GM12878 (cell line): ENCODE data around the gene FAN1. TPM values are rescaled to one million over a fixed set of nuclear protein-coding genes. Genes with fewer than 3 reads are reported as not detected.
A peak's percentile ranks its signal among the peaks of the same experiment; 100 is the strongest.

Source experiments
- ATAC-seq: fragments of 200-7000 bp; cut with Tn5 transposase; 3 replicates; pipeline ENCODE4 v1.9.1; 2020; ENCODE audit warnings: mild to moderate bottlenecking, moderate library complexity
- BruUV-seq: library from RNA; stranded (reverse); fragments of 400-500 nt; replicated peaks from 2 replicates; lab custom pipeline; 2021; lab: Mats Ljungman, UMichigan
- CTCF ChIA-PET: fragments of 300-600 bp; sonication (Branson Sonifier 250); formaldehyde crosslinking; extraction: SDS; loops from one replicate; lab custom pipeline; 2021; ENCODE audit warnings: inconsistent platforms; lab: Yijun Ruan, JAX
- POLR2A ChIA-PET: fragments of 350-600 bp; formaldehyde crosslinking; extraction: SDS; loops from one replicate; lab custom pipeline; 2021; ENCODE audit warnings: inconsistent platforms; lab: Charles Lee
- RAD21 ChIA-PET: fragments of 300-600 bp; sonication (Branson Sonifier 250); formaldehyde crosslinking; loops from one replicate; lab custom pipeline; 2023; ENCODE audit warnings: antibody characterized with exemption; ENCODE audit not compliant: unreplicated experiment; lab: Charles Lee
- SMC1A ChIA-PET: fragments of 300-600 bp; sonication (Branson Sonifier 250); formaldehyde crosslinking; loops from one replicate; lab custom pipeline; 2023; ENCODE audit not compliant: unreplicated experiment, uncharacterized antibody; lab: Charles Lee
- DNase-seq: peaks from one replicate; pipeline ENCODE4 v3.0.0-alpha.2; 2011; ENCODE audit warnings: low read depth, low spot score
- FAIRE-seq: peaks from 3 replicates; lab custom pipeline; 2011; peaks lifted over from hg19 to GRCh38; lab: Jason Lieb, UNC
- H2AFZ ChIP-seq: 2 replicates; pipeline ENCODE4 v1.6.0; 2011; ENCODE audit warnings: low read depth, low read length, control low read depth; ENCODE audit not compliant: control insufficient read depth
- H3K27ac ChIP-seq: 2 replicates; pipeline ENCODE4 v1.5.1; 2011; ENCODE audit warnings: control low read depth; ENCODE audit not compliant: control insufficient read depth, insufficient read depth
- H3K27me3 ChIP-seq, 2 experiments: replicated peaks in 1 of 2; 2 replicates each; pipeline versions ENCODE4 v1.6.0 to v1.6.1; 2011; ENCODE audit warnings: low read length in 1 of 2; ENCODE audit not compliant: control insufficient read depth in 2 of 2, insufficient read depth in 2 of 2
- H3K36me3 ChIP-seq, 2 experiments: 2 replicates each; pipeline ENCODE4 v1.5.1; 2011; ENCODE audit warnings: low read length in 1 of 2; ENCODE audit not compliant: control insufficient read depth in 2 of 2, insufficient read depth in 2 of 2
- H3K4me1 ChIP-seq: 2 replicates; pipeline ENCODE4 v1.6.1; 2011; ENCODE audit warnings: mild to moderate bottlenecking, low read length, moderate library complexity, mixed read lengths; ENCODE audit not compliant: control insufficient read depth, insufficient read depth
- H3K4me2 ChIP-seq: 2 replicates; pipeline ENCODE4 v1.6.0; 2011; ENCODE audit warnings: control low read depth; ENCODE audit not compliant: control insufficient read depth, insufficient read depth
- H3K4me3 ChIP-seq: fragments of 200-600 bp; sonication (generic); 2 replicates; pipeline ENCODE4 v1.5.1; 2016
- H3K79me2 ChIP-seq: 2 replicates; pipeline ENCODE4 v1.6.0; 2011; ENCODE audit warnings: low read length; ENCODE audit not compliant: control insufficient read depth, insufficient read depth
- H3K9ac ChIP-seq: 2 replicates; pipeline ENCODE4 v1.8.0; 2011; ENCODE audit warnings: low read length, control low read depth, mixed read lengths; ENCODE audit not compliant: control insufficient read depth, insufficient read depth
- H3K9me3 ChIP-seq: replicated peaks from 3 replicates; pipeline ENCODE4 v1.5.1; 2011; ENCODE audit warnings: mild to moderate bottlenecking, low read length; ENCODE audit not compliant: control insufficient read depth, insufficient read depth
- H4K20me1 ChIP-seq: 2 replicates; pipeline ENCODE4 v1.6.0; 2011; ENCODE audit not compliant: control insufficient read depth, insufficient read depth
- EGR1 ChIP-seq, 2 experiments: IDR thresholded peaks; 1 replicate in 1 of 2; 2 replicates in 1 of 2; pipeline ENCODE4 v1.6.1; 2011 to 2012; ENCODE audit warnings: low read depth in 2 of 2, low read length in 2 of 2, borderline replicate concordance in 1 of 2, mild to moderate bottlenecking in 1 of 2, moderate library complexity in 1 of 2
- WGBS: methylation state at CpG from one replicate; pipeline ENCODE4 v1.1.6; 2016; ENCODE audit warnings: low lambda C conversion rate; ENCODE audit not compliant: insufficient replicate concordance, insufficient coverage; ENCODE audit errors: missing lambda C conversion rate; 5-methylcytosine and 5-hydroxymethylcytosine counted together
- in situ Hi-C: fragments of 300-500 bp; cut with MboI; formaldehyde crosslinking; loops from 9 replicates; pipeline ENCODE4 v1.14.3; 2018; ENCODE audit warnings: mixed read lengths
- intact Hi-C: fragments of 100-400 bp; cut with micrococcal nuclease; formaldehyde crosslinking; loops from one replicate; pipeline ENCODE4 v1.14.2; 2022; ENCODE audit not compliant: unreplicated experiment
- polyA plus RNA-seq, 11 experiments: library from polyadenylated mRNA; depleted of rRNA in 4 of 11; unstranded in 6 of 11; stranded (reverse) in 5 of 11; fragments of >200 nt; fragmentation: Nextera tagmentation in 4 of 11; fragmentation: Illumina TruSeq in 1 of 11; extraction: Ambion mirVana in 4 of 11; extraction: Trizol in 1 of 11; gene quantifications; 1 replicate in 1 of 11; 2 replicates in 10 of 11; pipeline versions ENCODE4 v1.2.1 to v1.2.3, GENCODE V29; 2011 to 2016; ENCODE audit warnings: inconsistent platforms in 2 of 11, missing spikeins in 2 of 11, low read depth in 1 of 11
- total RNA-seq, 4 experiments: library from RNA; depleted of rRNA in 3 of 4; stranded (reverse); fragments of >200 nt in 3 of 4; fragmentation: Illumina TruSeq in 1 of 4; extraction: Trizol in 1 of 4; gene quantifications; 2 replicates each; pipeline versions ENCODE4 v1.2.1 to v1.2.3, GENCODE V29; 2013 to 2021
- TF ChIP-seq, protein P1 (sequence below): fragments of 450-650 bp; formaldehyde crosslinking; IDR thresholded peaks from 2 replicates; pipeline ENCODE4 v1.4.0; 2022; ENCODE audit warnings: mild to moderate bottlenecking, moderate library complexity

The FAN1 gene
- total and polyA plus RNA-seq, 10 of the 15 experiments (the other 5 are each of a cell fraction or from before 2014, with no cell fraction given), result 0.55 to 18.6 (median 12.6) TPM

DNA sequence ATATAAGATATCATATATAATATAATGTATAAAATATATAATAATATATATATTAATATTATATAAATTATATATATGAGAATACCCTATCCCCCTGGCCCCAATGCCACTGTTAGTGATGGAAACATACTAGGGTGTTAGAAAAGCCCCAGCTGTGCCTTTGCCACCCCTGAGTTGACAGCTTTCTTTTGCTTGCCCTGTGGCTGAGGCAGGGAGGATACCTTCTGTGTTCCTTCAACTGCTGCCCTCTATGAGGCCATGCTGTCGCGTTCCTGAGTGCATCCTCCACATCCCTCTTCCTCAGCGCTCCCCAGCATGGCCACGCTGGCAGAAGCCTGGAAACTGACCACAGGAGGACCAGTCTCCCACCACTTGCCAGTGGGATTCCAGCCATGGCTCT lies 26.3 kb downstream of the FAN1 start:
- no peak overlapping the region for H2AFZ ChIP-seq
- no peaks in the 10 kb centered on the region for H3K79me2 ChIP-seq
- SMC1A ChIA-PET, result no interaction called here
- no peak overlapping the region for H3K9ac ChIP-seq
- 97% methylated on average over 4 of the region's 4 CpGs for WGBS
- no TSS peak for BruUV-seq
- ATAC-seq, result no peak
- RAD21 ChIA-PET, result interaction anchor here (1.0 kb wide), 1 partner anchor 27 kb away, joined by 5 read pairs; the partner anchor contains the start of gene FAN1
- H3K4me2 ChIP-seq, result peak overlapping the region; percentile 47; the same call in 1 of the 2 replicates
- no peaks in the 10 kb centered on the region for H3K9me3 ChIP-seq
- FAIRE-seq, result no peak
- DNase-seq, result no peak
- no peak for TF ChIP-seq EGR1 (IDR thresholded peaks at IDR 0.05; ENCODE audit: borderline replicate concordance in 1 of 2, low read depth in 2 of 2, low read length in 2 of 2)
- TF ChIP-seq, protein P1, sequence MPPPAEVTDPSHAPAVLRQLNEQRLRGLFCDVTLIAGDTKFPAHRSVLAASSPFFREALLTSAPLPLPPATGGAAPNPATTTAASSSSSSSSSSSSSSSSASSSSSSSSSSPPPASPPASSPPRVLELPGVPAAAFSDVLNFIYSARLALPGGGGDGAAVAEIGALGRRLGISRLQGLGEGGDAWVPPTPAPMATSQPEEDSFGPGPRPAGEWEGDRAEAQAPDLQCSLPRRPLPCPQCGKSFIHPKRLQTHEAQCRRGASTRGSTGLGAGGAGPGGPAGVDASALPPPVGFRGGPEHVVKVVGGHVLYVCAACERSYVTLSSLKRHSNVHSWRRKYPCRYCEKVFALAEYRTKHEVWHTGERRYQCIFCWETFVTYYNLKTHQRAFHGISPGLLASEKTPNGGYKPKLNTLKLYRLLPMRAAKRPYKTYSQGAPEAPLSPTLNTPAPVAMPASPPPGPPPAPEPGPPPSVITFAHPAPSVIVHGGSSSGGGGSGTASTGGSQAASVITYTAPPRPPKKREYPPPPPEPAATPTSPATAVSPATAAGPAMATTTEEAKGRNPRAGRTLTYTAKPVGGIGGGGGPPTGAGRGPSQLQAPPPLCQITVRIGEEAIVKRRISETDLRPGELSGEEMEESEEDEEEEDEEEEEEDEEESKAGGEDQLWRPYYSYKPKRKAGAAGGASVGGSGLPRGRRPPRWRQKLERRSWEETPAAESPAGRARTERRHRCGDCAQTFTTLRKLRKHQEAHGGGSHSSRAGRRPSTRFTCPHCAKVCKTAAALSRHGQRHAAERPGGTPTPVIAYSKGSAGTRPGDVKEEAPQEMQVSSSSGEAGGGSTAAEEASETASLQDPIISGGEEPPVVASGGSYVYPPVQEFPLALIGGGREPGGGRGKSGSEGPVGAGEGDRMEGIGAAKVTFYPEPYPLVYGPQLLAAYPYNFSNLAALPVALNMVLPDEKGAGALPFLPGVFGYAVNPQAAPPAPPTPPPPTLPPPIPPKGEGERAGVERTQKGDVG, result no peak
- TF ChIP-seq, all 136 proteins: peak for 0
- H4K20me1 ChIP-seq, result no peaks in the 10 kb centered on the region
- no peaks in the 10 kb centered on the region for H3K27me3 ChIP-seq
- intact Hi-C loops, result no loop called here
- no peak overlapping the region for H3K4me3 ChIP-seq
- 0 out of 2 replicates have a peak overlapping the region, but pooled peaks have one; percentile 13 for H3K27ac ChIP-seq
- H3K4me1 ChIP-seq, result peaks cover 6% of the 10 kb centered on the region
- in situ Hi-C loops, result no loop called here
- ChIA-PET POLR2A (interaction anchor here (1.0 kb wide), 1 partner anchor 52 kb away, joined by 3 read pairs; no protein-coding TSS in a partner anchor), CTCF (interaction anchor here (0.9 kb wide), 1 partner anchor 34 kb away, joined by 3 read pairs; no protein-coding TSS in a partner anchor)
- peaks cover 8 to 13% of the 10 kb centered on the region in 2 experiments; a peak in 3 of 4 replicates for H3K36me3 ChIP-seq
